WTC11 (cell line): ENCODE results near the gene AQP7. TPM values are rescaled to one million over a fixed set of nuclear protein-coding genes. Genes with fewer than 3 reads are reported as not detected.

Experiments
- PRDM15 ChIP-seq: sonication (generic); formaldehyde crosslinking; IDR thresholded peaks from 2 replicates; pipeline ENCODE4 v1.8.0; 2022; ENCODE audit warnings: missing genetic modification reagents
- total RNA-seq: library from RNA; stranded (reverse); gene quantifications from 3 replicates; pipeline ENCODE4 v1.2.3, GENCODE V29; 2021

AQP7 gene
- total RNA-seq, 1 experiment from 2014 or later: 0.17 TPM

GRCh38 chr9:33340186-33340585 lies 62.2 kb downstream of the AQP7 start (continued):
- TF ChIP-seq PRDM15 (CRISPR knock-in tag): no peak
- TF ChIP-seq, all 79 proteins: peak for 0

Other genes starting within 250 kb of the AQP7 start
- 19.1 to 20.2 TPM (median 19.8 TPM) in 3 replicates for gene B4GALT1, start 235.2 kb downstream of the AQP7 start, total RNA-seq
- gene SPINK4, start 162.4 kb downstream of the AQP7 start, total RNA-seq: not detected in 3 replicates
- 44.7 to 52.9 TPM (median 48.2 TPM) in 3 replicates for gene BAG1, start 137.9 kb downstream of the AQP7 start, total RNA-seq
- 46.2 to 50.6 TPM (median 46.9 TPM) in 3 replicates for gene CHMP5, start 137.5 kb downstream of the AQP7 start, total RNA-seq
- gene NFX1, start 112.1 kb downstream of the AQP7 start, total RNA-seq: 25.4 to 30.9 TPM (median 26.5 TPM) in 3 replicates
- gene AQP3, start 45.0 kb upstream of the AQP7 start, total RNA-seq: 3.0 to 3.6 TPM (median 3.5 TPM) in 3 replicates
- gene NOL6, start 71.4 kb upstream of the AQP7 start, total RNA-seq: 38.6 to 48.5 TPM (median 42.2 TPM) in 3 replicates
- 11.0 to 16.4 TPM (median 13.6 TPM) in 3 replicates for gene ANKRD18B, start 121.7 kb upstream of the AQP7 start, total RNA-seq